HG02852 (cell line): Measurements from ENCODE around the gene KCNMA1.
"Not testable (repeated sequence)": the region's sequence is repeated elsewhere in the genome, so short reads cannot be mapped to it uniquely, and the experiment has no call there.

Experiments used
- ATAC-seq: cut with Tn5 transposase; IDR thresholded peaks from one replicate; pipeline ENCODE4 v1.9.1; 2021; ENCODE audit warnings: mild to moderate bottlenecking, moderate library complexity; ENCODE audit not compliant: unreplicated experiment

Gene KCNMA1

GRCh38 chr10:77664696-77665095 is 27.1 kb upstream of the KCNMA1 start:
- ATAC-seq = no peak

GRCh38 chr10:77664008-77664407 is 26.4 kb upstream of the KCNMA1 start:
- no peak for ATAC-seq

DNA sequence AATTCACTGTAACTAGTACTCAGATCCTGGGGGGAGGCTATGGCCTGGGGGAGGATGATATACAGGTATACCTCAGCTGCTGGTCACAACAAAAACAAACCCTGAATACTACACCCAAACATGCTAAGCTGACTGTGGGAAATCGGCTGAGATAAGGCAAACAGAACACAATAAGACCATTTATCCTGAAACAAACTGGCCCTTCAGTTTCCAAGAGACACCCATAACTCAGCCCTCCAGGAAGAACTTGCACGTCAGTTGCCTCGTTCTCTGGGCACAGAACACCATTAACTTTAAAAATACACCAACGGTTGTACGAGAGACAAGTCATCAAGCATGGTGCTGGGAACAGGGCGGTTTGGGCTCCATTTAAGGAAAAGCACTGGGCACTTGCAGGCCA is 24.1 kb upstream of the KCNMA1 start:
- ATAC-seq = no peak

DNA sequence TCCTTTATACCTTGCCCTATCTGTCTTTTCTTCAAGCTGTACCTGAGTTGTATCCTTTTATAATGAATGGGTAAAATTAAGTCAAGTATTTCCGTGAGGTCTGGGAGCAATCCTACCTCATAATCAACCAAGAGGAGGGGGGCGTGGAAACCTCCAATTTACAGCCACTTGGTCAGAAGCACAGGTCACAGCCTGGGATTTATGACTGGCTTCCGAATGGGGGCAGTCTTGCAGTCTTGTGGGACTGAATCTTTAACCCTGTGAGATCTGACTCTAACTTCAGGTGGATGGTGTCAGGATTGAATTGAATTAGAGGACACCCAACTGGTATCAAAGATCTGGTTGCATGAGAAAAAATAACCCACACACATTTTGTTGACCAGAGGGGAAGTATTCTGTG is 23.5 kb upstream of the KCNMA1 start:
- ATAC-seq = no peak

- not testable (repeated sequence) for ATAC-seq
Measured at GRCh38 chr10:77659046-77659670, 21.6 kb upstream of the KCNMA1 start.

DNA sequence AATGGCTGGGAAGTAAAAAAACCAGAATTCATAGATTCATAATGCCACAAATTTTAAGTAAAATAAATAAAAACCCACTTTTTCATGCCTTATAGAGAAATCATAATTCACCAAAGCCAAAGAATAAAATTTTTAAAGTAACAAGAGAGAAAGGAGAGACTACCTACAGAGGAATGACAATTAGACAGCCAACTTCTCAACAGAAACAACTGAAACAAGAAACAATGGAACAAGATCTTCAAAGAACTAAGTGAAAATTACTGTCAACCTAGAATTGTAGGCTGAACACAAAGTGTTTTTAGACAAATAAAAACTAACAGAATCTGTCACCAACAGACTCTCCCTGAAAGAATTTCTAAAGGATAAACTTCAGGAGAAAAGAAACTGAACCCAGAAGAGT is 15.6 kb upstream of the KCNMA1 start:
- no peak for ATAC-seq

DNA sequence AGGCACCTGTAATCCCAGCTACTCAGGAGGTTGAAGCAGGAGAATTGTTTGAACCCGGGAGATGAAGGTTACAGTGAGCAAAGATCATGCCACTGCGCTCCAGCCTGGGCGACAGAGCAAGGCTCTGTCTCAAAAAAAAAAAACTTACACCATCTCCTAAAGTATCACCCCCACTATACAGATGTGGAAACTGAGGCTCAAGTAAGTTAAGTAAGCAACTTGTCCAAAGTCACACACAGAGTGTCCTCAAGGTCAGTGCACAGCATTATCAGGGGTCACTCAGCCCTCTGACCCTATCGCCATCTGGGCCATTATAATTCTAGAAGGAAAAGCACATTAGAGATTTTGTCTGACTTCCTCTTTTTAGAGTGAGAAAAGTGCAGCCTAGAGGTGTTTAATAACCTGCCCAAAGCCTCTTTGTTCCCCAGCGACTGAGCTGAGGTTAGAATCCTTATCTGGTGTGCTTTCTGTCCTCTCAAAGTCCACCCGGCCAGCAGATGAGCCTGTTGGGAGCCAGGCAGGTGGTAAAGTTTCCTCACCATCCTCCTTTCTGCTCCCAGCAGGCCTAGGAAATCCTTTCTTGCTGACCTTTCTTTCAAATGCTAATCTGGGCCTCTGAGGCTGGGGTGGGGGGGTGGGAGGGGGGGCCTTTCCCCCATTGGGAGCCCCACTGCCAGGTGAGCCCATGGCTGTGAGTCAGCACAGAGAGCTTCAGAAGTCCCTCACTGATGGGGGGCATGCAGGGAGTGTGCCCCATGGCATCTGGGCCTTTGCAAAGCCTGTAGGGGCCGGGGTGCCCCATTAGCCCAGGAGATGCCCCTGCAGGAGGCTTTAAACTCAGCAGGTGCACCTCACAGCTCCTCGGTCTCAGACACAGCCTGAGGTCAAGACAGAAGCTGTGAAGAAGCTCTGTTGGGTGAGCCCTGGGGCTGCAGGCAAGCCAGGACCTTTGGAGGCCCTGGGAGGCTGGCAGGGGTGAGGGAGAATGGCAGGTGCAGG is 12.0 kb upstream of the KCNMA1 start:
- ATAC-seq = no peak

DNA sequence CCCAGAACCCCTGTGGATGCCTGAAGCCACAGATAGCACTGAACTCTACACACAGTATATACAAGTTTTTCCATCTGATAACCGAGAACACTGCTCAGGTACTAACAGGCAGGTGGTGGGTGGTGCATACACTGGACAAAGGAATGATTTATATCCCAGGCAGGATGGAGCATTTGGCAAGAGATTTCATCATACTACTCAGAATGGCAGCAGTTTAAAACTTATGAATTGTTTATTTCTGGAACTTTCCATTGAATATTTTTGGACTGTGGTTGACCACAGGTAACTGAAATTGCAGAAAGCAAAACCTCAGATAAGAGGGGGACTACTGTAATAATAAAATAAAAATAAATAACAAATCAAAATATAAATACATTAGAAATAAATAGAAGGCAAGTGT is 10.9 kb upstream of the KCNMA1 start:
- no peak for ATAC-seq

DNA sequence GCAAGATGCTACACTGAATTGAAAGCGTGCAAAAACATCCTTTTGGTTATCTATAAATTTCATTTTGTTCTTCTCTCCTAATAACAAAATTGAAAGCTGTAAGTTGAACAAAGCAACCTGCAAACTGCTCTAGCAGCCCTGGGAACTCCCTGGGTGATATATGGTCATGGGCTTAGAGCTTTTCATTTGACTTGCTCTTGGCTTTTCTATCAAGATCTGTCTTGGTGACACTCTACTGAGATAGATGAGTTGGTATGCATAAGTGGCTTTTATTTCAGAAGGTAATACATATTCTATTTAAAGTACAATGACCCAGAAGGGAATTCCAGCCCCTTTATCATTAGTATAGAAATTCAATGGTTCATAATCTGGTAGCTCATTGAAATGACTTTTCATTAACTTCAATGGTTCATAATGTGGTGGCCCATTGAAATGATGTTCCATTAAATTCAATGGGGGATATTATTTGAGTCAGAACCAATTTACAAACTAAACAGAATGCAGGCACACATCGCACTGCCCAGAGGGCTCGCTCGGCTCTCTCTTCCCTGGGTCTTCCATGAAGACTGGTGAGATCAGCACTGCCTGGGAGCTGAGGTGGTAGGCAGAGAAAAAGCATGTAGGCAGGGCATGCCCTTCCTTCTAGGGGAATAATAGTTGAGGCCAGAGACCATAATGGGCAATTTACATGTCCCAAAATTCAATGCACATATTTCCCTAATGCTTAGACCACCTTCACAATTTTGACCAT is 10.1 kb upstream of the KCNMA1 start:
- no peak for ATAC-seq

DNA sequence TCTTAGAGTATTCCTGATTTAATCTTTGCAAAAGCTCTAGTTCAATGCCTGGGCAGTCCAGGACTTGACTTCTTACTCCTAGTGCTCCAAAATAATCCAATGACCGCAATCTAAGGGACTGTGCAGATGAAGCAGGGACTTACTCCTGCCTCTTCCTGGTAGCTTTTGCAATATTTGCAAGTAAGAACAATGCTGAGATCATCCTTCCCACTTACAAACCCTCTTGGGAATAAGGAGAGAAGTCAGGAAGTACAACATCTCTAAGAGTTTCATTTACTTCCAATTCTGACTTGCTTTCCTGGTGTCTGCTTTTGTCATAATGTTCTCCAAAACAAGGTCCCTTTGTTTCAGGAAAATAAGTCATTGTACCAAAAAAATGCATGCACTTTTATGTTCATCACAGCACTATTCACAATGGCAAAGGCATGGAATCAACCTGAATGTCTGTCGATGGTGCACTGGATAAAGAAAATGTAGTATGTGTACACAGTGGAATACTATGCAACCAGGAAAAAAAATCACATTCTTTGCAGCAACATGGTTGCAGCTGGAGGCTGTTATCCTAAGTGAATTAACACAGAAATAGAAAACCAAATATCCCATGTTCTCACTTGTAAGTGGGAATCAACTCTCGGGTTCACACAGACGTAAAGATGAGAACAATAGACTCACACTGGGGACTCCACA is 7.1 kb upstream of the KCNMA1 start:
- no peak for ATAC-seq

GRCh38 chr10:77643795-77644468 is 6.3 kb upstream of the KCNMA1 start:
- no peak for ATAC-seq

DNA sequence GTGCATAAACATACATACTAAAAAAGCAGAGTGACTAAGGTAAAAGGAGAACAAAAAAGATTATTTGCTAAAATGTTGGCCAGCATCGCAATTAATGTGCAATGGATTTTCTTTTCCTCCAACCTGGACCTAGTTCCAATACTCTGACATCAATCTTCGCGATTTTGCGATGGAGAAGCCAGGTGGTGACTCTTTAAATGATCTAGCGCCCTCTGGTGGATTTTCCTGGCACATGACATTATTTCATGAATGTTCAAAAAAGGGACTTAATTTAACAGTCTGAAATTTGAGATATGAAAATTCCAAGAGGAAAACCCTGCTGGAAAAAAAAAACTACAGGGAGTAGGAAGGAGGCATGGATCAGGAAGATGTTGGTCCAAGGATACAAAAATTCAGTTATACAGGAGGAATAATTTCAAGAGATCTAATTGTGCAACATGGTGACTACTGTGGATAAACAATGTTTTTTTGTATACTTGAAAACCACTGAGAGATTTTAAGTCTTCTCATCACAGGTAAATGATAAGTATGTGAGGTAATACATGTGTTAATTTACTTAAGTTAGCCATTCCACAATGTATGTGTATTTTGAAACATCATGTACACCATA is 4.3 kb upstream of the KCNMA1 start:
- no peak for ATAC-seq

- ATAC-seq = no peak
Measured at GRCh38 chr10:77641344-77641743, 3.7 kb upstream of the KCNMA1 start.

DNA sequence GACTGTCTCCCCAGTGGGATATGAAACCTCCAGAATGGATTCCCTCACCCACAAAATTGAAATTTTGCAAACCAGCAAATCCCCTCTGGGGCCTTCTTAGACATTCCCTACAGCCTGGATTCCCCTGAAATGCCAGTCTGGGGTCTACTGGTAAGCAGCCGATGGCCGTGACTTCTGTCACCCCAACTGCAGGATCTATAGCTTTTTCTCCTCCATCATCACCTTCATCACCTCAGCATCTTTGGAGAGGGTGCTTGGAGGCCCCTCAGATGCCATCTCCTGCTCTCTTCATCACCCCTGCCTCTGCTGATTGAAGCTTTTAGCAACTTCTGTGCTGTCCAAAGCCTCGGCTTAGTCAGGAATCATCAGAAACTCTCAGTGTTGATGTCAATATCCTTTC is 2.6 kb upstream of the KCNMA1 start:
- ATAC-seq = no peak

DNA sequence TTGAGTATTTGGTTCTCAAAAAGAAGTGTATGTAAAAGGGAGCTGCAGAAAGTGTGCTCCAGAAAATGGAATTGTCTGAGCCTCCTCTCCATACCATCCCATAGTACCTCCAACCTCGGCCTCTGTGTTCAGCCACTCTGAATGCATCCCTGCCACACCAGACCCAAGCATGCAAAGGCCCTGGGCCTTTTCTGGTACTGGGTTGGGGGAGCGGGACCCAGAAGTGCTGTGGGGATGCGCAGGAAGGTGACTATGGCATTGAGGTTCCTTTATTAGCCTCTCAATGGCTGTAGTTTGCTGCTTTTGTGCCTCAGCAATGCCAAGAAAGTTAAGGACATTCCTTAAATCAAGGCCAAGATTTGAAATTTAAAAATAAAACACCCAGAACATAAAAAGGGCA is 2.1 kb upstream of the KCNMA1 start:
- ATAC-seq = no peak

DNA sequence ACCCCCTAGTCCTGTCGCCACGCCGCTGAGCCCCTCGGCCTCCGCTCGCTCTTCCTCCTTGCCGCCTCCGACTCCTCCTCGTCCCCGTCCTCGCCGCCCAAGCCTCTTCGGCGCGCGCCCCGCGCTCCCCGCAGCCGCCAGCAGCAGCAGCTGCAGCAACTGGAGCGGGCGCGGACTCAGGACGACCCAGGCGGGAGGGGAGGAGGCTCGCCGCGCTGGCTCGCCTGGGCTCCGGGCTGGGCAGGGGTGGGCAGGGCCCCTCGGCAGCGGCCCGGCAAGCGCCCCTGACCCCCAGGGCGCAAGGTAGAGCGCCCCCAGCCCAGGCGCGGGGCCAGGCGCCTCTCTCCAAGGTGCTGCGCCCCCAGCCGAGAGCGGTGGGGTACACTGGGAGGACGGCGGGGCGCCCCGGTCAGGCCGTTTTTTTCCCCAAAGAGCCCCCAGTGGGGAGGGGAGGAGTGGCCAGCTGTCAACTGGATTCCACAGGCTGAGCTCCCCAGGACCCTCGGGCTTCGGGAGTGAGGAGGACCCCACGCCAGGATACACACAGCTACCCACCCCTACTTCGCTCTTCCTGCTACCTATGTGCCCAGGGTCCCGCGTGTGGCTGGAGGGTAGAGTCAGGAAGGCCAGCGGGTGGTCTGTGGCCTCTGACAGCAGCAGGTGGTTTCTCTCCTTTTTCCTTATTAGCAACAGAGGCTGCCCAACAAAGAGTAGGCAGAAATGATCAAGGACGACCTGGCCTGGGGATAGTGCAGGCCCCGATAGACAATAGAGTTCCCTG is 903 bp upstream of the KCNMA1 start:
- ATAC-seq = no peak

DNA sequence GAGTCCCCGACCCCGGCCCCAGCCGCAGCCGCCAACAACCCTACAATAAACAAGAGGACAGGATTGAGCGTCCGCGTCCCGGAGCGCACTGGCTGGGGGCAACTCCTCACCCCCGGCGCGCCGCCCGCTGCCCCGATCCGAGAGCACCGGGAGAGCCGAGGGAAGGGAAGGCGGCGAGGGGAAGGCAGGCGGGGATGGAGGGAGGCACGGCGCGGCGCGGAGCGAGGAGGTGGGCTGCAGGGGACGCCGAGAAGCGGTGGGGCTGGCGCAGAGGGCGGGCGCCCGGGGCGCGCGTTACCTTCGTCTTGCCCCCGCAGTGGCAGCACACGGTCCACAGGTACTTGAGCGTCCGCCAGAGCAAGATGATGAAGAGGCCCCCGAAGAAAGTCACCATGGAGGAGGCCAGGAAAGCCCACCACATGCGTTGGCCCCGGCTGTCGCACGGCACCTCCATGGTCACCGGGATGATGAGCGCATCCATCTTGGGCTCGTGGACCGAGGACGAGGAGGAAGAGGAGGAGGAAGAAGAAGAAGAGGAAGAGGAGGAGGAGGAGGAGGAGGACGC is 559 bp downstream of the KCNMA1 start:
- ATAC-seq = no peak

GRCh38 chr10:77636282-77636966 is 1.2 kb downstream of the KCNMA1 start:
- no peak for ATAC-seq
